Esophagus muscularis mucosa (tissue), 3 donors: Measurements from ENCODE around the gene GADL1.

Experiments
- POLR2A ChIP-seq: fragments of 450-650 bp; IDR thresholded peaks from one replicate; pipeline ENCODE4 v1.6.1; 2017; ENCODE audit warnings: antibody characterized with exemption, moderate library complexity, mild to moderate bottlenecking, low read depth
- POLR2AphosphoS5 ChIP-seq, 2 donors: sonication (generic); formaldehyde crosslinking; IDR thresholded peaks; one replicate each; pipeline ENCODE4 v1.6.1; 2017; ENCODE audit warnings: antibody characterized with exemption in 2 of 2
- TF ChIP-seq, protein P1 (sequence below), 3 experiments: fragments of 200-600 bp in 2 of 3; fragments of 450-650 bp in 1 of 3; sonication (generic) in 2 of 3; IDR thresholded peaks; one replicate each; pipeline ENCODE4 v1.5.1; 2017 to 2019; ENCODE audit warnings: antibody characterized with exemption in 3 of 3, mild to moderate bottlenecking in 2 of 3, moderate library complexity in 1 of 3

DNA sequence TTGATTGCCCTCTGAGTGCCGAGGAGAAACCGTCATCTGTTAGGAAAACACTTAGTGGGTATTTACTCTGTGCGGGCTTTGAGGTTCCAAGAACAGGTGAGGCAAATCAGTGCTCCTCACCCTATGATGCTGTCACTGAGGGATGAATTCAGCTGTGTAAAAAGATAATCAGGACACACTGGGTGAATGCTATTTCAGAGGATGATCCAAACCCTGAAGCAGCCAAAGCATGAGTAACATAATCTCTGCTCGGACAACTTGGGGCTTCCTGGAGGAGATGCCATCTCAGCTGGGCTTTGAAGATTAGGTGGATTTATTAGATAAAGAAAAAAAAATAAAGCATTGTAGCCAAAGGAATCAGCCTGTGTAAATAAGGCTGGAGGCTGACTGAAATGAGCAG lies 10.5 kb upstream of the GADL1 start:
- TF ChIP-seq, protein P1, sequence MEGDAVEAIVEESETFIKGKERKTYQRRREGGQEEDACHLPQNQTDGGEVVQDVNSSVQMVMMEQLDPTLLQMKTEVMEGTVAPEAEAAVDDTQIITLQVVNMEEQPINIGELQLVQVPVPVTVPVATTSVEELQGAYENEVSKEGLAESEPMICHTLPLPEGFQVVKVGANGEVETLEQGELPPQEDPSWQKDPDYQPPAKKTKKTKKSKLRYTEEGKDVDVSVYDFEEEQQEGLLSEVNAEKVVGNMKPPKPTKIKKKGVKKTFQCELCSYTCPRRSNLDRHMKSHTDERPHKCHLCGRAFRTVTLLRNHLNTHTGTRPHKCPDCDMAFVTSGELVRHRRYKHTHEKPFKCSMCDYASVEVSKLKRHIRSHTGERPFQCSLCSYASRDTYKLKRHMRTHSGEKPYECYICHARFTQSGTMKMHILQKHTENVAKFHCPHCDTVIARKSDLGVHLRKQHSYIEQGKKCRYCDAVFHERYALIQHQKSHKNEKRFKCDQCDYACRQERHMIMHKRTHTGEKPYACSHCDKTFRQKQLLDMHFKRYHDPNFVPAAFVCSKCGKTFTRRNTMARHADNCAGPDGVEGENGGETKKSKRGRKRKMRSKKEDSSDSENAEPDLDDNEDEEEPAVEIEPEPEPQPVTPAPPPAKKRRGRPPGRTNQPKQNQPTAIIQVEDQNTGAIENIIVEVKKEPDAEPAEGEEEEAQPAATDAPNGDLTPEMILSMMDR (IDR thresholded peaks at IDR 0.05), result no peak
- TF ChIP-seq POLR2A, result no peak
- TF ChIP-seq POLR2AphosphoS5 (IDR thresholded peaks at IDR 0.05), result no peak
